BJ (cell line): ENCODE data around the gene MOXD1. TPM values are rescaled to one million over a fixed set of nuclear protein-coding genes. Genes with fewer than 3 reads are reported as not detected.
A peak's percentile ranks its signal among the peaks of the same experiment; 100 is the strongest.

ENCODE experiments used
- CTCF ChIA-PET: fragments of 350-600 bp; formaldehyde crosslinking; extraction: SDS; loops from one replicate; lab custom pipeline; 2021; ENCODE audit warnings: antibody characterized with exemption, inconsistent platforms; lab: Yijun Ruan, JAX
- POLR2A ChIA-PET: fragments of 300-600 bp; sonication (Branson Sonifier 250); formaldehyde crosslinking; extraction: SDS; loops from one replicate; lab custom pipeline; 2021; ENCODE audit warnings: antibody characterized with exemption; lab: Charles Lee
- DNase-seq: peaks from one replicate; pipeline ENCODE4 v3.0.0-alpha.2; 2011; ENCODE audit warnings: low read depth
- H3K27me3 ChIP-seq: 2 replicates; pipeline ENCODE4 v1.6.0; 2011; ENCODE audit warnings: low read length; ENCODE audit not compliant: control insufficient read depth, insufficient read depth
- H3K36me3 ChIP-seq: 2 replicates; pipeline ENCODE4 v1.5.1; 2011; ENCODE audit warnings: low read length; ENCODE audit not compliant: control insufficient read depth, insufficient read depth
- H3K4me3 ChIP-seq: 2 replicates; pipeline ENCODE4 v1.5.1; 2011; ENCODE audit warnings: low read depth, mild to moderate bottlenecking, control low read depth, low read length
- CTCF ChIP-seq: IDR thresholded peaks from 2 replicates; pipeline ENCODE4 v1.5.1; 2011; ENCODE audit warnings: low read depth, mild to moderate bottlenecking, control low read depth, inconsistent platforms, low read length, moderate library complexity; ENCODE audit not compliant: insufficient read depth
- polyA plus RNA-seq: library from polyadenylated mRNA; depleted of rRNA; stranded (reverse); fragments of >200 nt; gene quantifications from 2 replicates; pipeline ENCODE4 v1.2.3, GENCODE V29; 2011

Gene MOXD1
- polyA plus RNA-seq, 1 experiment: 71.3 TPM

- POLR2A ChIA-PET: no interaction called here
Observed at GRCh38 chr6:132381381-132381780, 19.9 kb downstream of the MOXD1 start.

GRCh38 chr6:132380358-132381029 is 20.8 kb downstream of the MOXD1 start:
- CTCF ChIA-PET: interaction anchor here (0.6 kb wide), 1 partner anchor 50 kb away, joined by 3 read pairs; no protein-coding TSS in a partner anchor
- DNase-seq: no peak
- Histone ChIP-seq H3K36me3 (no peaks in the 10 kb centered on the region), H3K4me3 (no peak overlapping the region), H3K27me3 (no peaks in the 10 kb centered on the region; the same call in 1 of the 2 replicates)
- POLR2A ChIA-PET: no interaction called here
- TF ChIP-seq CTCF: no peak

More at GRCh38 chr6:132381381-132381780, 19.9 kb downstream of the MOXD1 start:
- CTCF ChIA-PET: no interaction called here
- Histone ChIP-seq H3K4me3 (no peak overlapping the region), H3K36me3 (no peaks in the 10 kb centered on the region), H3K27me3 (no peaks in the 10 kb centered on the region; the same call in 1 of the 2 replicates)
- no peak for TF ChIP-seq CTCF
- no peak for DNase-seq

- CTCF ChIA-PET: no interaction called here
Observed at GRCh38 chr6:132369526-132369925, 31.7 kb downstream of the MOXD1 start.

GRCh38 chr6:132368916-132369481 is 32.3 kb downstream of the MOXD1 start:
- ChIA-PET CTCF (interaction anchor here (0.7 kb wide), 1 partner anchor 71 kb away, joined by 3 read pairs; no protein-coding TSS in a partner anchor), POLR2A (no interaction called here)
- Histone ChIP-seq H3K4me3 (no peak overlapping the region), H3K27me3 (no peaks in the 10 kb centered on the region), H3K36me3 (no peaks in the 10 kb centered on the region)
- TF ChIP-seq CTCF: no peak
- DNase-seq: no peak

More at GRCh38 chr6:132369526-132369925, 31.7 kb downstream of the MOXD1 start:
- no peaks in the 10 kb centered on the region for H3K27me3 ChIP-seq
- H3K4me3 ChIP-seq: no peak overlapping the region
- no peak for TF ChIP-seq CTCF
- peak; percentile 37 for DNase-seq
- POLR2A ChIA-PET: no interaction called here
- H3K36me3 ChIP-seq: no peaks in the 10 kb centered on the region

- no peak for DNase-seq
- Histone ChIP-seq H3K36me3 (no peaks in the 10 kb centered on the region), H3K27me3 (no peaks in the 10 kb centered on the region), H3K4me3 (no peak overlapping the region)
- TF ChIP-seq CTCF: no peak
- POLR2A ChIA-PET: no interaction called here
- CTCF ChIA-PET: interaction anchor here (0.7 kb wide), 1 partner anchor 10 kb away, joined by 3 read pairs; no protein-coding TSS in a partner anchor
Observed at GRCh38 chr6:132365281-132365907, 35.9 kb downstream of the MOXD1 start.
